K562 (cell line): ENCODE results near the gene ZMYM2. TPM values are rescaled to one million over a fixed set of nuclear protein-coding genes. Genes with fewer than 3 reads are reported as not detected.

Experiments used
- CXXC5 ChIP-seq: fragments of 250-450 bp; sonication (Bioruptor Pico); IDR thresholded peaks from 2 replicates; pipeline ENCODE4 v1.8.0; 2022; ENCODE audit warnings: inconsistent platforms, mild to moderate bottlenecking, moderate library complexity
- DPF2 ChIP-seq: fragments of 450-650 bp; IDR thresholded peaks from 2 replicates; pipeline ENCODE4 v1.6.1; 2016
- HNRNPL ChIP-seq: fragments of 200-400 bp; formaldehyde crosslinking; IDR thresholded peaks from 2 replicates; pipeline ENCODE4 v1.6.1; 2017; ENCODE audit warnings: low read depth, mild to moderate bottlenecking, low read length
- IFI16 ChIP-seq: fragments of 250-450 bp; sonication (Bioruptor Pico); IDR thresholded peaks from 2 replicates; pipeline ENCODE4 v2.1.2; 2022; ENCODE audit warnings: mild to moderate bottlenecking, inconsistent platforms
- MTF1 ChIP-seq: fragments of 250-450 bp; sonication (Bioruptor Pico); IDR thresholded peaks from 2 replicates; pipeline ENCODE4 v1.9.0; 2021; ENCODE audit warnings: moderate library complexity, mild to moderate bottlenecking, inconsistent platforms, borderline replicate concordance
- MXI1 ChIP-seq: IDR thresholded peaks from 2 replicates; pipeline ENCODE4 v1.6.1; 2011; ENCODE audit warnings: low read depth, mild to moderate bottlenecking, improper control_type of control experiment, low read length
- PRMT5 ChIP-seq: sonication (generic); formaldehyde crosslinking; IDR thresholded peaks from 2 replicates; pipeline ENCODE4 v1.5.0; 2020; ENCODE audit warnings: missing genetic modification reagents
- RBM14 ChIP-seq: fragments of 200-400 bp; formaldehyde crosslinking; IDR thresholded peaks from 2 replicates; pipeline ENCODE4 v1.6.1; 2018; ENCODE audit warnings: low read depth, mild to moderate bottlenecking, low read length, moderate library complexity, borderline replicate concordance; ENCODE audit not compliant: insufficient read depth
- SOX6 ChIP-seq: fragments of 450-650 bp; IDR thresholded peaks from 2 replicates; pipeline ENCODE4 v1.6.1; 2014; ENCODE audit warnings: mild to moderate bottlenecking
- TFAM ChIP-seq: fragments of 250-450 bp; sonication (Bioruptor Pico); conservative IDR thresholded peaks from 2 replicates; pipeline ENCODE4 v1.5.0; 2021; ENCODE audit warnings: mild to moderate bottlenecking, moderate library complexity
- TOE1 ChIP-seq, 2 experiments: fragments of 450-650 bp in 1 of 2; sonication (generic) in 1 of 2; formaldehyde crosslinking in 1 of 2; IDR thresholded peaks; 2 replicates each; pipeline versions ENCODE4 v1.7.1 to v1.8.0; 2016 to 2022; ENCODE audit warnings: borderline replicate concordance in 2 of 2, mild to moderate bottlenecking in 2 of 2, antibody characterized with exemption in 1 of 2, inconsistent platforms in 1 of 2, low read depth in 1 of 2, missing genetic modification reagents in 1 of 2, moderate library complexity in 1 of 2
- ZBTB8A ChIP-seq: fragments of 450-650 bp; IDR thresholded peaks from 2 replicates; pipeline ENCODE4 v1.6.1; 2018; ENCODE audit warnings: mild to moderate bottlenecking, moderate library complexity; ENCODE audit not compliant: partially characterized antibody
- ZFP1 ChIP-seq: fragments of 450-650 bp; formaldehyde crosslinking; IDR thresholded peaks from 2 replicates; pipeline ENCODE4 v1.4.0; 2020; ENCODE audit warnings: mild to moderate bottlenecking, mixed read lengths
- ZNF121 ChIP-seq: sonication (generic); formaldehyde crosslinking; conservative IDR thresholded peaks from 2 replicates; pipeline ENCODE4 v1.8.0; 2022; ENCODE audit warnings: missing genetic modification reagents
- ZNF133 ChIP-seq: fragments of 250-450 bp; sonication (Bioruptor Pico); IDR thresholded peaks from 2 replicates; pipeline ENCODE4 v1.4.0; 2020; ENCODE audit warnings: mild to moderate bottlenecking
- ZNF253 ChIP-seq: fragments of 250-450 bp; sonication (Bioruptor Pico); conservative IDR thresholded peaks from 2 replicates; pipeline ENCODE4 v1.6.1; 2021; ENCODE audit warnings: mild to moderate bottlenecking
- polyA plus RNA-seq, 8 experiments: library from polyadenylated mRNA; depleted of rRNA in 4 of 8; stranded (reverse) in 5 of 8; unstranded in 3 of 8; fragments of >200 nt; fragmentation: Nextera tagmentation in 2 of 8; fragmentation: Illumina TruSeq in 1 of 8; extraction: Ambion mirVana in 2 of 8; extraction: Trizol in 1 of 8; gene quantifications; 2 replicates each; pipeline versions ENCODE4 v1.2.1 to v1.2.3, GENCODE V29; 2011 to 2014; ENCODE audit warnings: inconsistent platforms in 1 of 8, missing spikeins in 1 of 8
- total RNA-seq, 7 experiments: library from RNA; depleted of rRNA in 6 of 7; stranded (reverse); fragments of >200 nt in 6 of 7; fragmentation: Illumina TruSeq in 2 of 7; extraction: Trizol in 2 of 7; gene quantifications; 2 replicates each; pipeline versions ENCODE4 v1.2.1 to v1.2.3, GENCODE V29; 2011 to 2021; ENCODE audit warnings: low replicate concordance in 1 of 7
- TF ChIP-seq, protein P1 (sequence below): fragments of 200-400 bp; formaldehyde crosslinking; IDR thresholded peaks from 2 replicates; pipeline ENCODE4 v1.6.1; 2017; ENCODE audit warnings: mild to moderate bottlenecking, low read depth, low read length, moderate library complexity
- TF ChIP-seq, protein P2 (sequence below): IDR thresholded peaks from 2 replicates; pipeline ENCODE4 v1.6.1; 2011; ENCODE audit warnings: borderline replicate concordance, low read depth, mild to moderate bottlenecking, moderate library complexity, low read length; ENCODE audit not compliant: insufficient read depth, poor library complexity, severe bottlenecking
- TF ChIP-seq, protein P3 (sequence below): fragments of 150-350 bp; IDR thresholded peaks from 2 replicates; pipeline ENCODE4 v1.6.1; 2014; ENCODE audit warnings: low read depth, mild to moderate bottlenecking, low read length, borderline replicate concordance

The ZMYM2 gene
- total and polyA plus RNA-seq, 9 of the 15 experiments (the other 6 are each of a cell fraction or from before 2014, with no cell fraction given): 5.0 to 48.8 (median 26.8) TPM

DNA sequence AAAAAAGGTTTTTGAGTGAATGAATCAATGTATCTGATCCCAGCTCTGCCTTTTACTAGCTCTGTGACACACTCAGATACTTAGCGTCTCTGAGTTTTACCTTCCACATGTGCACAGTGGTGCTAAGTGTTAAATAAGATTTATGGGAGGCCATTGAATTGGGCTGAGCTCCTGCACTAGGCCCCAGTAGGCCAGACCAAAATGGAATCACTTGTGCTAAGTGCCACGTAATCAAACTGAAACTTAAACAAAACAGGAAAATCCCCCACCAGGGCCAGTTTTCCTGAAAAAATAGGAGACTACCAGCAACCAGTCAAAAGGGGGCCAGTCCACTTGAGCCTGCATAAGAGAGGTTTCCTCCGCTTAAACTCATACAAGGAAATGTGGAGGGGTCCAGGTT lies 161.4 kb downstream of the ZMYM2 start (continued):
- TF ChIP-seq, protein P1, sequence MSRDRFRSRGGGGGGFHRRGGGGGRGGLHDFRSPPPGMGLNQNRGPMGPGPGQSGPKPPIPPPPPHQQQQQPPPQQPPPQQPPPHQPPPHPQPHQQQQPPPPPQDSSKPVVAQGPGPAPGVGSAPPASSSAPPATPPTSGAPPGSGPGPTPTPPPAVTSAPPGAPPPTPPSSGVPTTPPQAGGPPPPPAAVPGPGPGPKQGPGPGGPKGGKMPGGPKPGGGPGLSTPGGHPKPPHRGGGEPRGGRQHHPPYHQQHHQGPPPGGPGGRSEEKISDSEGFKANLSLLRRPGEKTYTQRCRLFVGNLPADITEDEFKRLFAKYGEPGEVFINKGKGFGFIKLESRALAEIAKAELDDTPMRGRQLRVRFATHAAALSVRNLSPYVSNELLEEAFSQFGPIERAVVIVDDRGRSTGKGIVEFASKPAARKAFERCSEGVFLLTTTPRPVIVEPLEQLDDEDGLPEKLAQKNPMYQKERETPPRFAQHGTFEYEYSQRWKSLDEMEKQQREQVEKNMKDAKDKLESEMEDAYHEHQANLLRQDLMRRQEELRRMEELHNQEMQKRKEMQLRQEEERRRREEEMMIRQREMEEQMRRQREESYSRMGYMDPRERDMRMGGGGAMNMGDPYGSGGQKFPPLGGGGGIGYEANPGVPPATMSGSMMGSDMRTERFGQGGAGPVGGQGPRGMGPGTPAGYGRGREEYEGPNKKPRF: no peak
- TF ChIP-seq ZFP1 (CRISPR knock-in tag) (no peak), MTF1 (CRISPR knock-in tag) (no peak; the same call in 1 of the 2 replicates), ZNF253 (CRISPR knock-in tag) (no peak), ZNF121 (CRISPR knock-in tag) (no peak), HNRNPL (no peak), SOX6 (no peak), PRMT5 (CRISPR knock-in tag) (no peak), MXI1 (no peak), IFI16 (no peak), DPF2 (no peak), TFAM (no peak), ZNF133 (CRISPR knock-in tag) (no peak), RBM14 (no peak), TOE1 (IDR thresholded peaks at IDR 0.05; ENCODE audit: borderline replicate concordance) (no peak), TOE1 (CRISPR knock-in tag; IDR thresholded peaks at IDR 0.05; ENCODE audit: borderline replicate concordance, low read depth) (no peak), ZBTB8A (no peak), CXXC5 (CRISPR knock-in tag) (peak; percentile 69)
- TF ChIP-seq, protein P2, sequence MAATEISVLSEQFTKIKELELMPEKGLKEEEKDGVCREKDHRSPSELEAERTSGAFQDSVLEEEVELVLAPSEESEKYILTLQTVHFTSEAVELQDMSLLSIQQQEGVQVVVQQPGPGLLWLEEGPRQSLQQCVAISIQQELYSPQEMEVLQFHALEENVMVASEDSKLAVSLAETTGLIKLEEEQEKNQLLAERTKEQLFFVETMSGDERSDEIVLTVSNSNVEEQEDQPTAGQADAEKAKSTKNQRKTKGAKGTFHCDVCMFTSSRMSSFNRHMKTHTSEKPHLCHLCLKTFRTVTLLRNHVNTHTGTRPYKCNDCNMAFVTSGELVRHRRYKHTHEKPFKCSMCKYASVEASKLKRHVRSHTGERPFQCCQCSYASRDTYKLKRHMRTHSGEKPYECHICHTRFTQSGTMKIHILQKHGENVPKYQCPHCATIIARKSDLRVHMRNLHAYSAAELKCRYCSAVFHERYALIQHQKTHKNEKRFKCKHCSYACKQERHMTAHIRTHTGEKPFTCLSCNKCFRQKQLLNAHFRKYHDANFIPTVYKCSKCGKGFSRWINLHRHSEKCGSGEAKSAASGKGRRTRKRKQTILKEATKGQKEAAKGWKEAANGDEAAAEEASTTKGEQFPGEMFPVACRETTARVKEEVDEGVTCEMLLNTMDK: no peak
- TF ChIP-seq, protein P3, sequence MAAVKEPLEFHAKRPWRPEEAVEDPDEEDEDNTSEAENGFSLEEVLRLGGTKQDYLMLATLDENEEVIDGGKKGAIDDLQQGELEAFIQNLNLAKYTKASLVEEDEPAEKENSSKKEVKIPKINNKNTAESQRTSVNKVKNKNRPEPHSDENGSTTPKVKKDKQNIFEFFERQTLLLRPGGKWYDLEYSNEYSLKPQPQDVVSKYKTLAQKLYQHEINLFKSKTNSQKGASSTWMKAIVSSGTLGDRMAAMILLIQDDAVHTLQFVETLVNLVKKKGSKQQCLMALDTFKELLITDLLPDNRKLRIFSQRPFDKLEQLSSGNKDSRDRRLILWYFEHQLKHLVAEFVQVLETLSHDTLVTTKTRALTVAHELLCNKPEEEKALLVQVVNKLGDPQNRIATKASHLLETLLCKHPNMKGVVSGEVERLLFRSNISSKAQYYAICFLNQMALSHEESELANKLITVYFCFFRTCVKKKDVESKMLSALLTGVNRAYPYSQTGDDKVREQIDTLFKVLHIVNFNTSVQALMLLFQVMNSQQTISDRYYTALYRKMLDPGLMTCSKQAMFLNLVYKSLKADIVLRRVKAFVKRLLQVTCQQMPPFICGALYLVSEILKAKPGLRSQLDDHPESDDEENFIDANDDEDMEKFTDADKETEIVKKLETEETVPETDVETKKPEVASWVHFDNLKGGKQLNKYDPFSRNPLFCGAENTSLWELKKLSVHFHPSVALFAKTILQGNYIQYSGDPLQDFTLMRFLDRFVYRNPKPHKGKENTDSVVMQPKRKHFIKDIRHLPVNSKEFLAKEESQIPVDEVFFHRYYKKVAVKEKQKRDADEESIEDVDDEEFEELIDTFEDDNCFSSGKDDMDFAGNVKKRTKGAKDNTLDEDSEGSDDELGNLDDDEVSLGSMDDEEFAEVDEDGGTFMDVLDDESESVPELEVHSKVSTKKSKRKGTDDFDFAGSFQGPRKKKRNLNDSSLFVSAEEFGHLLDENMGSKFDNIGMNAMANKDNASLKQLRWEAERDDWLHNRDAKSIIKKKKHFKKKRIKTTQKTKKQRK: no peak
